ENCODE results near the gene PAPLN. TPM values are rescaled to one million over a fixed set of nuclear protein-coding genes. Genes with fewer than 3 reads are reported as not detected.

Gene PAPLN
- total and polyA plus RNA-seq, 3 donors from 2014 or later, result 12.4 to 33.4 (median 24.5) TPM

- Histone ChIP-seq H3K4me3 (no peak overlapping the region), H3K4me1 (no peaks in the 10 kb centered on the region), H3K9me3 (no peaks in the 10 kb centered on the region), H3K36me3 (ENCODE audit: low read depth, missing control alignments) (no peaks in the 10 kb centered on the region), H3K27ac (no peak overlapping the region), H3K27me3 (no peaks in the 10 kb centered on the region)
- TF ChIP-seq CTCF (IDR thresholded peaks at IDR 0.05) (no peak), POLR2A (IDR thresholded peaks at IDR 0.05) (no peak)
- DNase-seq, result no peak
- WGBS, 2 donors, result 80 to 87% methylated on average over 1 to 6 of the region's 7 CpGs
- intact Hi-C loops (cut with DNase I; ENCODE audit: low total_unique reads), result no loop called here
Measured at GRCh38 chr14:73263606-73264005, 26.3 kb downstream of the PAPLN start.

GRCh38 chr14:73264080-73264884, 27.0 kb downstream of the PAPLN start:
- no peaks in the 10 kb centered on the region for H3K36me3 ChIP-seq (ENCODE audit: low read depth, missing control alignments)
- no peak for DNase-seq
- H3K9me3 ChIP-seq, result no peaks in the 10 kb centered on the region

GRCh38 chr14:73264885-73265720, 27.8 kb downstream of the PAPLN start:
- no peaks in the 10 kb centered on the region for H3K9me3 ChIP-seq
- peaks cover 8% of the 10 kb centered on the region for H3K4me1 ChIP-seq
- intact Hi-C loops (cut with DNase I; ENCODE audit: low total_unique reads), result no loop called here
- H3K27ac ChIP-seq, result no peak overlapping the region
- no peak for TF ChIP-seq POLR2A (IDR thresholded peaks at IDR 0.05)
- TF ChIP-seq CTCF (IDR thresholded peaks at IDR 0.05), result no peak
- H3K4me3 ChIP-seq, result no peak overlapping the region
- H3K36me3 ChIP-seq (ENCODE audit: low read depth, missing control alignments), result no peaks in the 10 kb centered on the region
- H3K27me3 ChIP-seq, result no peaks in the 10 kb centered on the region
- WGBS, 2 donors, result 87% methylated on average over 14 to 17 of the region's 18 CpGs
- no peak for DNase-seq

More at GRCh38 chr14:73264080-73264884, 27.0 kb downstream of the PAPLN start:
- 82 to 86% methylated on average over 4 to 23 of the region's 23 CpGs for WGBS, 2 donors
- Histone ChIP-seq H3K4me1 (no peaks in the 10 kb centered on the region), H3K4me3 (no peak overlapping the region), H3K27me3 (no peaks in the 10 kb centered on the region), H3K27ac (no peak overlapping the region)
- TF ChIP-seq POLR2A (IDR thresholded peaks at IDR 0.05), result no peak
- no peak for TF ChIP-seq CTCF (IDR thresholded peaks at IDR 0.05)
- intact Hi-C loops (cut with DNase I; ENCODE audit: low total_unique reads), result no loop called here

DNA sequence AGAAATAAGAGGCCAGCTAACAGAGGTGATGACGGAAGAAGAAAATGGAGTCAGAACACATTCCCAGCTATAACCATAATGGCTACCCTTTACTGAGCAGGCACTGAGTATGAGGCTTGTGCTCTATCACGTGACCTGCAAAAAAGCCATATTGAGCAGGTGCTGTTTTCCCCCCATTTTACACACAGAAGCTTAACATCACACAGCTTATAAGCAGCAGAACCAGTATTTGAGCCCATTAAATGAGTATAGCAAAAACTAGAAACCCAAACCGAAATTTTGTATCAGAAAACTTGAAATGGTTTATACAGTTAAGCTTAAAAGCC, 28.4 kb downstream of the PAPLN start:
- Histone ChIP-seq H3K36me3 (ENCODE audit: low read depth, missing control alignments) (no peaks in the 10 kb centered on the region), H3K4me1 (peaks cover 9% of the 10 kb centered on the region), H3K27me3 (no peaks in the 10 kb centered on the region), H3K27ac (no peak overlapping the region), H3K9me3 (no peaks in the 10 kb centered on the region), H3K4me3 (no peak overlapping the region)
- WGBS, 2 donors, result 90 to 98% methylated on average over 3 of the region's 3 CpGs
- DNase-seq, result no peak
- intact Hi-C loops (cut with DNase I; ENCODE audit: low total_unique reads), result no loop called here
- no peak for TF ChIP-seq CTCF (IDR thresholded peaks at IDR 0.05)
- TF ChIP-seq POLR2A (IDR thresholded peaks at IDR 0.05), result no peak

Measured in testis (tissue), 3 donors.